ENCODE measurements around the gene MTHFSD.

MTHFSD gene

GRCh38 chr16:86494039-86494564, 60.9 kb downstream of the MTHFSD start:
- no peak for DNase-seq
- Histone ChIP-seq H3K27ac (no peak overlapping the region), H3K4me3 (ENCODE audit: low read depth, low read length) (no peak overlapping the region), H3K9me3 (ENCODE audit: severe bottlenecking) (no peaks in the 10 kb centered on the region), H3K27me3 (ENCODE audit: insufficient read depth, low read depth, severe bottlenecking) (peaks cover 70% of the 10 kb centered on the region), H3K36me3 (no peaks in the 10 kb centered on the region)
- TF ChIP-seq CTCF (IDR thresholded peaks at IDR 0.05; ENCODE audit: low read depth, low read length): no peak

GRCh38 chr16:86492961-86493629, 61.9 kb downstream of the MTHFSD start:
- Histone ChIP-seq H3K9me3 (ENCODE audit: severe bottlenecking) (no peaks in the 10 kb centered on the region), H3K27ac (no peak overlapping the region), H3K36me3 (no peaks in the 10 kb centered on the region), H3K27me3 (ENCODE audit: insufficient read depth, low read depth, severe bottlenecking) (peaks cover 60% of the 10 kb centered on the region), H3K4me3 (ENCODE audit: low read depth, low read length) (no peak overlapping the region)
- no peak for DNase-seq
- no peak for TF ChIP-seq CTCF (IDR thresholded peaks at IDR 0.05; ENCODE audit: low read depth, low read length)

GRCh38 chr16:86492267-86492960, 62.6 kb downstream of the MTHFSD start:
- Histone ChIP-seq H3K27ac (no peak overlapping the region), H3K9me3 (ENCODE audit: severe bottlenecking) (no peaks in the 10 kb centered on the region), H3K36me3 (no peaks in the 10 kb centered on the region), H3K4me3 (ENCODE audit: low read depth, low read length) (no peak overlapping the region), H3K27me3 (ENCODE audit: insufficient read depth, low read depth, severe bottlenecking) (peaks cover 59% of the 10 kb centered on the region)
- DNase-seq: no peak
- no peak for TF ChIP-seq CTCF (IDR thresholded peaks at IDR 0.05; ENCODE audit: low read depth, low read length)

GRCh38 chr16:86491640-86492023, 63.4 kb downstream of the MTHFSD start:
- no peak overlapping the region for H3K27ac ChIP-seq
- H3K4me3 ChIP-seq (ENCODE audit: low read depth, low read length): no peak overlapping the region
- H3K27me3 ChIP-seq (ENCODE audit: insufficient read depth, low read depth, severe bottlenecking): peaks cover 52% of the 10 kb centered on the region
- TF ChIP-seq CTCF (IDR thresholded peaks at IDR 0.05; ENCODE audit: low read depth, low read length): no peak
- DNase-seq: no peak
- H3K9me3 ChIP-seq (ENCODE audit: severe bottlenecking): no peaks in the 10 kb centered on the region
- H3K36me3 ChIP-seq: no peaks in the 10 kb centered on the region

GRCh38 chr16:86490859-86491639, 64.0 kb downstream of the MTHFSD start:
- no peak overlapping the region for H3K27ac ChIP-seq
- DNase-seq: no peak
- H3K9me3 ChIP-seq (ENCODE audit: severe bottlenecking): no peaks in the 10 kb centered on the region
- H3K4me3 ChIP-seq (ENCODE audit: low read depth, low read length): no peak overlapping the region
- H3K36me3 ChIP-seq: no peaks in the 10 kb centered on the region
- peaks cover 46% of the 10 kb centered on the region for H3K27me3 ChIP-seq (ENCODE audit: insufficient read depth, low read depth, severe bottlenecking)
- TF ChIP-seq CTCF (IDR thresholded peaks at IDR 0.05; ENCODE audit: low read depth, low read length): no peak

Measured in WERI-Rb-1 (cell line).